MV-4-11 (cell line): ENCODE results near the gene ZNF550.
A peak's percentile ranks its signal among the peaks of the same experiment; 100 is the strongest.

ENCODE experiments used
- DNase-seq: peaks from one replicate; lab custom pipeline; 2025; lab: John Stamatoyannopoulos, UW

The ZNF550 gene

DNA sequence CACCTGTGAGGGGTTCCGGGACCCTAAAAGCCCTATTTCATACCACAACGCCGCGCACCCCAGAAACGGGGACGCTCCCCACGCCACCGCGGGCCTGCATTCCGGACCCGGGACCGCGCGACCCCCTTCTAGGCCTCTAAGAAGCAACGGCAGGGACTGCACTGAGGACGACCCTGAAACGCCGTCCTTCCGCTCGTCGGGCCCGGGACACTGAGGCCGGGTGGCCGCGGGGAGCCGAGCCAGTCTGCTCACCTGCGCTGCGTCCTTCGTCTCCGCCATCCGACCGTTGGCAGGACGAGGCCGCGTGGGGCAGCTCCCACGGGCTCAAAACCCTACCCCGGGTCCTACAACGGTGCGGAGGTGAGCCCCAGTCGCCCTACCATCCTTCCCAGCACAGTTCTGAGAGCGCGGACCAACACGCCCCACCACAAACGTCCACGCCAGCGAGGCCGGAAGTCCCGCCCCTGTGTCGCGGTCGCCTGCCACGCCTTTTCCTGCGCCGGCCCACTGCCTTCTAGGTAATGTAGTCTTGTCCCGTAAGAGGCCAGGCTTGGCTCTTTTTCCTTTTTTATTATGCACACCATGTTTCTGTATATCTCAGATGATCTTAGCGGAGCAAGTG lies at the start of gene ZNF550:
TSS of gene ZNF550 (minus strand) at position 460 of the 622 bp plus-strand sequence. CDS start at position 279, 181 bp downstream.
- peak; percentile 90 for DNase-seq

- no peak for DNase-seq
Measured at GRCh38 chr19:57606931-57607330, 47.3 kb upstream of the ZNF550 start.

- DNase-seq: peak; percentile 95
Measured at GRCh38 chr19:57599761-57600383, 40.2 kb upstream of the ZNF550 start, which contains the start of gene ZNF530. TSS of gene ZNF530 (plus strand) at chr19:57599885. CDS start at chr19:57604346, 4,461 bp downstream.

DNA sequence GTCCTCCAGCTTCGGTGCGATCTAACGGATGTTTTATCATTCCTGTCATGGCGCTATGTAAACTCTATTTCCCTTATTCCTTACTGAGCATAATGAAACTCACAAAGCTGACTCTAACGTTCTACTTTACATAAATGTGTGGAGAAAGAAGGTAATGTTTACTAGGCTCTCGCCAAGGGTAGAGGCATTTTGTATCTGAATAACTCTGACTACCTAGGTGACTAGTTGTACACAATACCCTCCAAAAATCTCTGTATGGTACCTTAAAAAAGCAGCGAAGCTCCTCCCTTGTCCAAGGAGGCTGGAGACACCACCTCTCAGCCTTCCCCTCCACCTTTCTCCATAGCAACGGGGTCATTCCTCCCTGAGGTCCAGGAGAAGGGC lies 39.7 kb upstream of the ZNF550 start:
- no peak for DNase-seq

DNA sequence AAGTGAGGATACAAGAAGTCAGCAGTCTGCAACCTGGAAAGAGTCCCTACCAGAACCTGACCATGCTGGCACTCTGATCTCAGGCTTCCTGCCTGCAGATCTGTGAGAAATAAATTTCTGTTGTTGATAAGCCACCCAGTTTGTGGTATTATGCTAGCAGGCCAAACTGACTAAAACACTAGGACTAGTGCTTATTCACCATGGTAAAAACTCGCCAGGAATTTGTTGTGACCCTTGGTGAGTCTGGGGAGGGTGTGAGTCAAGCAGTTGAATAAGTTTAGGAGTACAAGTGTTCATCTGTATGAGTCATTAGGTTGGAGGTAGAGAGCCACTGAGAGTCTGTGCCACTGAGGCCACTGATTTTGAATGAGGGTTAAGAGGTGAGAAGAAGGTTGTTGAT lies 27.9 kb upstream of the ZNF550 start:
- DNase-seq: no peak

DNA sequence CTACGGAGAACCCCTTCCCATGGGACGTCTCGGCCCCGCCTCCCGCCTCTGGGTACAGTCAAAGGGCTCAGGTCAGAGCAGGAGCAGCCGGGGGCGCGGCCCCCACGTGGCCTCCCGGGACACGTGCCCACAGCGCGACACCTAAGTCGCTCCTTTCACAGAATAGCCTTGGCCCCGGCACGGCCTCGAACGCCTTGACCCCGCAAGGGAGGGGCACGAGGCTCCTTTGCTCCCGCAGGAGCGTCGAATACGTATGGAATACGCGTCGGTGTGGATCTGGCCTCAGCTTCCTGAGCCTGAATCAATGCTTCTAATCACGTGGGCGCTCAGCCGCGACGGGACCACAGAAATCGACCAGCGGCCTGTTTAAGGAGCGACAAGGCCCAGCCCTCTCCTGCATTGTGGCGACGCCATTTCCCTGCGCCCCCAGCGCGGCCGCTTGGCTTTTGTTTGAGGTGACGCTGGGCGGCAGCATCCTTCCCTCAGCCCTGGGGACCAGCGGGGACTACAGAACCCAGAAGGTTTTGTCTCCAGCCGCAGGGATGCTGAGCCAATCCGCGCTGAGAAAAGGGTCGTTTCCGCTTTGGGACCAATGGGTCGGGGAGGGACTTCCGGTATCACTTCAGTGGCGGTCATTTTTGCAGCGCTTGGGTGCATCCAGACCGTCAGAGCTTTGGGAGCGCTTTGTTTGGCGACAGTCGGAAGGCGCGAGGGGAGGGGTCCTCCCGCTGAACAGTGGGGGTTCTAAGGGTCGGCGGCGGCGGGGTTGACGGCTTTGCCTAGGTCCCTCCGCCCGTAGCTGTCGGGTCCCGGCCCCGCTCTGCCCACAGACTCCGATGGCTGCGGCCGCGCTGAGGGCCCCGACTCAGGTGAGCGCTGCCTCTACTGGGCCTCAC lies 24.1 kb upstream of the ZNF550 start, which contains the start of gene ZIK1:
TSS of gene ZIK1 (plus strand) at position 625 of the 896 bp plus-strand sequence. CDS start at position 837, 212 bp downstream.
- peak; percentile 85 for DNase-seq

- DNase-seq: no peak
Measured at GRCh38 chr19:57583104-57583520, 23.4 kb upstream of the ZNF550 start.

DNA sequence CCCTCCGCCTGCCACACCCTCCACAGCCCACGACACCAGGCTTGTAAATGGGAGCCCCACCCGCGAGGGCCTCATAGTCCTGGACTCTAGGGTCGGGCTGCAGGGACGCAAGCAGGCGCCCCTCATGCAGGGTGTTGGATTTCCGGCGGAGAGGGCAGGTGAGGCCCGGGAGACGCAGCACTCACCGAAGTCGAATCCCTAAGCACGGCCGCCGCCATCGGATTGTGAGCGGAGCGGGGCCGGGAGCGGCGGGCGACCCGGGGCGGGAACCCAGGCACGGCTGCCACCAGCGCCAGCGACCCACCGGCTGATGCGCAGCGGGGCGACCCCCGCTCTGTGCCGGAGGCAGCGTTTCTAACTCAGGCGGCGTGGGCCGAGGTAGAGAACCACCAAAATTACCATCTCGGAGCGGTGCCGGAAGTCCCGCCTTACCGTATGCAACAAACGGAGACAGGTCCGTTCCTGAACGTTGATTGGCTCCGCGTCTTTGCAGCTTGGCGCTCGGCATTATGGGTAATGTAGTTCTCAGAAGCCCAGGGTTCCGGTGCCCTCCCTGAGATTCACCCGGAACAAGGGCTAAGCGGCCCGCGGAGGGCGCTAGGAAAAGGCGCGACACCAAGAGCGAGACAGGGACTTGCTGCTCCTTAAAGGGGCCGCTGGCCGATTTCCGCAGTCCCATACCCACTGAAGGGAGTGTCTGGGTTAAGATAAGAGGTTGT lies 19.0 kb upstream of the ZNF550 start, which contains the start of gene ZNF416:
TSS of gene ZNF416 (minus strand) at position 425 of the 719 bp plus-strand sequence. CDS start at position 218, 207 bp downstream.
- DNase-seq: peak; percentile 100

- no peak for DNase-seq
Measured at GRCh38 chr19:57576661-57577060, 17.0 kb upstream of the ZNF550 start.

GRCh38 chr19:57572415-57572947 lies 12.8 kb upstream of the ZNF550 start:
- no peak for DNase-seq

DNA sequence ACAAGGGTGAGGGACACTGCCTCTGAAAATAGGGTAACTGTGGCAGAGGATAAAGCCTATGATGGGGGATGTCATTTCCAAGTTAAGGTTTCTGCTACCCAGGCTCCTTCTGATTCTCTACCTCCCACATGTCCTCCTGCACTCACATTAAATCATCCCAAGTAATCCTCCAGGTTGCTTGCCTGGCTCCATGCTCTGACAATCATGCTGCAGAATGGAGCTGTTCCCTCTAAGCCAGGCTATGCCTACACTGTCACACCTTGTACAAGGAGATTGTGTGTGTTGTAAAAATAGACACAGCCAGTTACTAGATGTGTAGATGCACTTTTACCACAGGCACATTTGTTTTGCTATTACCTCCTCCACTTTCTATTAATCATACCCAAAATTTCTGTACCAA lies 11.0 kb upstream of the ZNF550 start:
- no peak for DNase-seq

DNA sequence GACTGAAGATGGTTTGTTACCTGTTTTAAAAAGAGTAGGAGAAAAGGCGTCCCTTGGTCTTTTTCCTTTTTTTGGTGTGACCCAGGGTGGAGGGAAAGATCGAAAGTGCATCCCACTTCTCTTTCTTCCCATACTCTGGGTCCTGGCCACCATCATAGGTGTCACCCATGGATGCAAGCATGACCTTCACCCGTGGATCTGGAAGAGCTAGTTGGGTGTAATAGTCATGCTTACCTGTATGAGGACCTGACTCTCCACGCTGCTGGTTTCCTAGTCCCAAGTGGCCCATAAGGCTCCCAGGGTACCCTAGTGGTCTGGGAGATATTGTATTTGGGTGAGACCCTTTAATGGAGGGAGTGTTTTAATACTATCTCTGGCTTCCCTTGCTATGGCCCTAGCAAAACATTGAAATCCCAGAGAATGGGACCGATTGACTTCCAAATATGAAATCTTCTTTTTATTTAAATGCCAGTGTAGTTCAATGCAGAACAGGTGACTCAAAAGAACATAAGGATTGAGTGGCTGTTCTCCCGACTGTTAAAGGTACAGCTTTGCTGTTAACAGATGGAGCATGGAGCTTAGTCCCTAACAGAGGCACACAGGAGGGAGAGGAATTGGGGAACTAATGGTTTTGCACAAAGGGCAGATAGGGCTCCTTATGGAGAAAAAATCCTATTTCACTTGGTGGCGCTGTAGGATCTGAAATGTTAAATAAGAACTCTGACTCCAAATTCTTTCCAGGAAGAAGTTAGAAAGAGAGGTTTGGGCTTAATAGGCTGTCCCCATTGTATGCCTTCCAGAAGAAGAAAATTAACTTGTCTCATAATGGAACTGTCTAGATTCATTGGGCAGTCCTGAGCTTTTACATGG lies 7.0 kb upstream of the ZNF550 start:
- DNase-seq: peak; percentile 48

GRCh38 chr19:57563547-57563946 lies 3.9 kb upstream of the ZNF550 start:
- no peak for DNase-seq

- DNase-seq: no peak
Measured at GRCh38 chr19:57560049-57560491, 407 bp upstream of the ZNF550 start.

GRCh38 chr19:57559008-57559403 lies 657 bp downstream of the ZNF550 start:
- no peak for DNase-seq

GRCh38 chr19:57558525-57558924 lies 1.1 kb downstream of the ZNF550 start:
- DNase-seq: no peak

DNA sequence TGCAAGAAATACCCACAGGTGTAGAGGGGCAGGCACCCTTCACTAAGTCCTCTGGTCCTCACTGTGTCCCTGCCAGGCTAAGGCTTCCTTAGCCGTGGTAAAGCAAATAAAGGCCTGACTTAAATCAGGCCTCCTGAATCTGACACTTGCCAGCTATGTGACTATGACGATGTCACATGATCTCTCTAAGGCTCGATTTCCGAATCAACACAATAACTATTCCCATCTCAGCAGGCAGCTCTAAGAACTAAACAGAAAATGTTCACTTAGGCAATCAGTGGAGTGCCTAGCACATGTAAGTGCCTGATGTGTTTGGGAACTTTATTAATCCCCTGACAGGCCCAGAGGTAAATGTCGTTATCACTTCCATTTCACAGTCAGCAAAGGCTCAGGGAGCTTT lies 2.0 kb downstream of the ZNF550 start:
- no peak for DNase-seq

DNA sequence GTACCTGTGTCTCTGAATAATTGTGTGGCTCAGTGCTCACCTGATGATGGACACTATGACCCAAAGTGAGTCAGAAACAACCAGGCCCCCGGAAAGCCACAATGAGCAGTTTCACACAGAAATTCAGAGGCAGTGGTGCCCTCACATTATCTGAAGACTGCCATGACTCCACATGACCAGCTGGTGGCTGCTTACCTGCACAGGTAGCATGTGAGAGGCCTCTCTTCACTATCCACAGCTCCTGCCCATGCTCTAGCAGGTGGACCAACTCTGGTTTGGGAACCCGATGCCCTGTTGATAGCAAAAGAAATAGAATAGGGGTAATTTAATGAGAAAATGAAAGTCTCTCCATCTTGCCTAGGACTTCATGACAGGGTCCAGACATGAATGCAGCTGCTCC lies 7.2 kb downstream of the ZNF550 start:
- DNase-seq: no peak

- no peak for DNase-seq
Measured at GRCh38 chr19:57546513-57546912, 13.2 kb downstream of the ZNF550 start.

GRCh38 chr19:57537953-57538547 lies 21.6 kb downstream of the ZNF550 start:
- DNase-seq: no peak
